ENCODE measurements around the gene MAN2A2.

Gene MAN2A2

GRCh38 chr15:90934949-90935751 is 32.0 kb downstream of the MAN2A2 start, which contains the start of gene UNC45A:
Gene UNC45A (plus strand): TSS chr15:90935285. CDS start chr15:90935325, 40 bp downstream.
- Histone ChIP-seq H4K91ac (ENCODE audit: low read depth, low read length, poor library complexity) (no peak within 1 kb of the TSS), H3K9ac (ENCODE audit: low read depth, low read length, poor library complexity) (peak within 1 kb of the TSS; percentile 93), H3K36me3 (replicated peaks in 1 of 2; ENCODE audit: control insufficient read depth in 2 of 2, insufficient read depth in 2 of 2, low read length in 2 of 2) (peaks cover 12 to 36% of the 10 kb centered on the region in 2 donors), H3K18ac (ENCODE audit: low read length) (peak within 1 kb of the TSS; percentile 94), H3K14ac (ENCODE audit: low read length) (peak within 1 kb of the TSS; percentile 83), H2BK120ac (ENCODE audit: low read depth, low read length) (no peak within 1 kb of the TSS), H3K23ac (ENCODE audit: low read depth, low read length, poor library complexity) (peak within 1 kb of the TSS; percentile 63), H3K4me3 (ENCODE audit: low read length in 2 of 2) (peak within 1 kb of the TSS; percentile 74 to 90), H2BK15ac (ENCODE audit: low read length) (no peak within 1 kb of the TSS), H2AFZ (ENCODE audit: low read length) (peak within 1 kb of the TSS; percentile 97), H3K27me3 (ENCODE audit: control insufficient read depth in 3 of 3, insufficient read depth in 3 of 3, low read depth in 1 of 3, low read length in 3 of 3) (peaks cover 0 to 5% (median 4%) of the 10 kb centered on the region in 3 experiments), H3K9me3 (replicated peaks in 1 of 2; ENCODE audit: control insufficient read depth in 2 of 2, insufficient read depth in 1 of 2, low read depth in 1 of 2, low read length in 2 of 2) (no peaks in the 10 kb centered on the region), H3K4me2 (ENCODE audit: insufficient read depth, low read length, poor library complexity, severe bottlenecking) (peak within 1 kb of the TSS; percentile 99), H3K27ac (replicated peaks; ENCODE audit: low read length) (no peak within 1 kb of the TSS), H3K4me1 (ENCODE audit: control insufficient read depth in 2 of 2, insufficient read depth in 1 of 2, low read depth in 1 of 2, low read length in 2 of 2) (peaks cover 14 to 15% of the 10 kb centered on the region in 2 donors), H3K4ac (ENCODE audit: low read length) (peak within 1 kb of the TSS; percentile 6), H3K79me1 (ENCODE audit: low read depth, low read length) (no peaks in the 10 kb centered on the region), H4K8ac (ENCODE audit: low read depth, low read length) (no peak within 1 kb of the TSS), H2BK12ac (ENCODE audit: low read length) (no peak within 1 kb of the TSS), H2AK5ac (ENCODE audit: low read depth, low read length) (peak within 1 kb of the TSS; percentile 4), H2BK5ac (ENCODE audit: low read length) (no peak within 1 kb of the TSS)
- no CpG with 5 or more reads among the region's 65 CpGs for WGBS, 2 donors (ENCODE audit: extremely low coverage in 2 of 2, insufficient read length in 2 of 2, insufficient replicate concordance in 1 of 2)
- DNase-seq (ENCODE audit: low spot score): peak; percentile 88

- no peaks in the 10 kb centered on the region for H3K79me1 ChIP-seq (ENCODE audit: low read depth, low read length)
- no peak overlapping the region for H2BK12ac ChIP-seq (ENCODE audit: low read length)
- H2BK15ac ChIP-seq (ENCODE audit: low read length): no peak overlapping the region
- no peak overlapping the region for H4K8ac ChIP-seq (ENCODE audit: low read depth, low read length)
- no peaks in the 10 kb centered on the region for H3K9me3 ChIP-seq (replicated peaks in 1 of 2; ENCODE audit: control insufficient read depth in 2 of 2, insufficient read depth in 1 of 2, low read depth in 1 of 2, low read length in 2 of 2)
- no peak overlapping the region for H2BK120ac ChIP-seq (ENCODE audit: low read depth, low read length)
- H3K4ac ChIP-seq (ENCODE audit: low read length): no peak overlapping the region
- no peak overlapping the region for H3K9ac ChIP-seq (ENCODE audit: low read depth, low read length, poor library complexity)
- no CpG with 5 or more reads among the region's 1 CpG for WGBS, 2 donors (ENCODE audit: extremely low coverage in 2 of 2, insufficient read length in 2 of 2, insufficient replicate concordance in 1 of 2)
- no peak overlapping the region for H3K4me2 ChIP-seq (ENCODE audit: insufficient read depth, low read length, poor library complexity, severe bottlenecking)
- no peak overlapping the region for H2AFZ ChIP-seq (ENCODE audit: low read length)
- no peak overlapping the region for H3K27ac ChIP-seq (replicated peaks; ENCODE audit: low read length)
- H2AK5ac ChIP-seq (ENCODE audit: low read depth, low read length): no peak overlapping the region
- H3K4me1 ChIP-seq (ENCODE audit: control insufficient read depth in 2 of 2, insufficient read depth in 1 of 2, low read depth in 1 of 2, low read length in 2 of 2): peaks cover 13 to 14% of the 10 kb centered on the region in 2 donors
- H3K14ac ChIP-seq (ENCODE audit: low read length): no peak overlapping the region
- H3K36me3 ChIP-seq (replicated peaks in 1 of 2; ENCODE audit: control insufficient read depth in 2 of 2, insufficient read depth in 2 of 2, low read length in 2 of 2): peaks cover 22 to 50% of the 10 kb centered on the region in 2 donors
- H4K91ac ChIP-seq (ENCODE audit: low read depth, low read length, poor library complexity): no peak overlapping the region
- no peak overlapping the region for H3K23ac ChIP-seq (ENCODE audit: low read depth, low read length, poor library complexity)
- H3K18ac ChIP-seq (ENCODE audit: low read length): no peak overlapping the region
- no peak overlapping the region for H3K4me3 ChIP-seq (ENCODE audit: low read length in 2 of 2)
- no peak for DNase-seq (ENCODE audit: low spot score)
- no peak overlapping the region for H2BK5ac ChIP-seq (ENCODE audit: low read length)
- H3K27me3 ChIP-seq (ENCODE audit: control insufficient read depth in 3 of 3, insufficient read depth in 3 of 3, low read depth in 1 of 3, low read length in 3 of 3): peaks cover 0 to 5% (median 4%) of the 10 kb centered on the region in 3 experiments
Observed at GRCh38 chr15:90936823-90937222, 33.7 kb downstream of the MAN2A2 start.

GRCh38 chr15:90938261-90938660 is 35.2 kb downstream of the MAN2A2 start:
- no peak overlapping the region for H2BK5ac ChIP-seq (ENCODE audit: low read length)
- no peak overlapping the region for H3K4me3 ChIP-seq (ENCODE audit: low read length in 2 of 2)
- H3K9me3 ChIP-seq (replicated peaks in 1 of 2; ENCODE audit: control insufficient read depth in 2 of 2, insufficient read depth in 1 of 2, low read depth in 1 of 2, low read length in 2 of 2): no peaks in the 10 kb centered on the region
- 100% methylated on average over 1 of the region's 5 CpGs; no CpG with 5 or more reads in 1 of the 2 donors for WGBS, 2 donors (ENCODE audit: extremely low coverage in 2 of 2, insufficient read length in 2 of 2, insufficient replicate concordance in 1 of 2)
- DNase-seq (ENCODE audit: low spot score): no peak
- no peak overlapping the region for H2BK15ac ChIP-seq (ENCODE audit: low read length)
- H3K14ac ChIP-seq (ENCODE audit: low read length): no peak overlapping the region
- H3K27ac ChIP-seq (replicated peaks; ENCODE audit: low read length): no peak overlapping the region
- peaks cover 11 to 12% of the 10 kb centered on the region in 2 donors for H3K4me1 ChIP-seq (ENCODE audit: control insufficient read depth in 2 of 2, insufficient read depth in 1 of 2, low read depth in 1 of 2, low read length in 2 of 2)
- H2AK5ac ChIP-seq (ENCODE audit: low read depth, low read length): no peak overlapping the region
- peaks cover 31 to 64% of the 10 kb centered on the region in 2 donors for H3K36me3 ChIP-seq (replicated peaks in 1 of 2; ENCODE audit: control insufficient read depth in 2 of 2, insufficient read depth in 2 of 2, low read length in 2 of 2)
- H3K79me1 ChIP-seq (ENCODE audit: low read depth, low read length): no peaks in the 10 kb centered on the region
- no peak overlapping the region for H3K4me2 ChIP-seq (ENCODE audit: insufficient read depth, low read length, poor library complexity, severe bottlenecking)
- no peak overlapping the region for H3K18ac ChIP-seq (ENCODE audit: low read length)
- no peak overlapping the region for H4K8ac ChIP-seq (ENCODE audit: low read depth, low read length)
- no peak overlapping the region for H3K4ac ChIP-seq (ENCODE audit: low read length)
- no peak overlapping the region for H2BK12ac ChIP-seq (ENCODE audit: low read length)
- H4K91ac ChIP-seq (ENCODE audit: low read depth, low read length, poor library complexity): no peak overlapping the region
- H2BK120ac ChIP-seq (ENCODE audit: low read depth, low read length): no peak overlapping the region
- H3K23ac ChIP-seq (ENCODE audit: low read depth, low read length, poor library complexity): no peak overlapping the region
- peaks cover 0 to 5% (median 4%) of the 10 kb centered on the region in 3 experiments for H3K27me3 ChIP-seq (ENCODE audit: control insufficient read depth in 3 of 3, insufficient read depth in 3 of 3, low read depth in 1 of 3, low read length in 3 of 3)
- H2AFZ ChIP-seq (ENCODE audit: low read length): no peak overlapping the region
- H3K9ac ChIP-seq (ENCODE audit: low read depth, low read length, poor library complexity): no peak overlapping the region

GRCh38 chr15:90939756-90940155 is 36.7 kb downstream of the MAN2A2 start:
- Histone ChIP-seq H4K91ac (ENCODE audit: low read depth, low read length, poor library complexity) (no peak overlapping the region), H3K14ac (ENCODE audit: low read length) (no peak overlapping the region), H3K4me2 (ENCODE audit: insufficient read depth, low read length, poor library complexity, severe bottlenecking) (no peak overlapping the region), H3K18ac (ENCODE audit: low read length) (no peak overlapping the region), H3K9me3 (replicated peaks in 1 of 2; ENCODE audit: control insufficient read depth in 2 of 2, insufficient read depth in 1 of 2, low read depth in 1 of 2, low read length in 2 of 2) (no peaks in the 10 kb centered on the region), H3K9ac (ENCODE audit: low read depth, low read length, poor library complexity) (no peak overlapping the region), H4K8ac (ENCODE audit: low read depth, low read length) (no peak overlapping the region), H2BK12ac (ENCODE audit: low read length) (no peak overlapping the region), H3K79me1 (ENCODE audit: low read depth, low read length) (no peaks in the 10 kb centered on the region), H2AK5ac (ENCODE audit: low read depth, low read length) (no peak overlapping the region), H2BK120ac (ENCODE audit: low read depth, low read length) (no peak overlapping the region), H3K4me3 (ENCODE audit: low read length in 2 of 2) (no peak overlapping the region), H3K4ac (ENCODE audit: low read length) (no peak overlapping the region), H2BK5ac (ENCODE audit: low read length) (no peak overlapping the region), H2AFZ (ENCODE audit: low read length) (no peak overlapping the region), H3K27ac (replicated peaks; ENCODE audit: low read length) (no peak overlapping the region), H3K4me1 (ENCODE audit: control insufficient read depth in 2 of 2, insufficient read depth in 1 of 2, low read depth in 1 of 2, low read length in 2 of 2) (peaks cover 7 to 8% of the 10 kb centered on the region in 2 donors), H2BK15ac (ENCODE audit: low read length) (no peak overlapping the region), H3K27me3 (ENCODE audit: control insufficient read depth in 3 of 3, insufficient read depth in 3 of 3, low read depth in 1 of 3, low read length in 3 of 3) (no peaks in the 10 kb centered on the region), H3K36me3 (replicated peaks in 1 of 2; ENCODE audit: control insufficient read depth in 2 of 2, insufficient read depth in 2 of 2, low read length in 2 of 2) (peaks cover 38 to 79% of the 10 kb centered on the region in 2 donors), H3K23ac (ENCODE audit: low read depth, low read length, poor library complexity) (no peak overlapping the region)
- WGBS, 2 donors (ENCODE audit: extremely low coverage in 2 of 2, insufficient read length in 2 of 2, insufficient replicate concordance in 1 of 2): no CpG with 5 or more reads among the region's 7 CpGs
- DNase-seq (ENCODE audit: low spot score): no peak

Data from neuronal stem cell (in vitro differentiated cells).